Fibroblast of villous mesenchyme (primary cell): ENCODE results near the gene TSPAN16. TPM values are rescaled to one million over a fixed set of nuclear protein-coding genes. Genes with fewer than 3 reads are reported as not detected.
"Not testable (repeated sequence)": the region's sequence is repeated elsewhere in the genome, so short reads cannot be mapped to it uniquely, and the experiment has no call there.

Source experiments
- DNase-seq: peaks from one replicate; pipeline ENCODE4 v3.0.0-alpha.2; 2010; ENCODE audit warnings: low read depth
- H3K4me3 ChIP-seq: 2 replicates; pipeline ENCODE4 v1.5.1; 2011; ENCODE audit warnings: low read depth, mild to moderate bottlenecking, low read length
- CTCF ChIP-seq: IDR thresholded peaks from 2 replicates; pipeline ENCODE4 v1.5.1; 2012; ENCODE audit warnings: low read depth, mild to moderate bottlenecking, low read length; ENCODE audit not compliant: insufficient read depth
- total RNA-seq: library from RNA; depleted of rRNA; stranded (reverse); fragments of >200 nt; gene quantifications from 2 replicates; pipeline ENCODE4 v1.2.3, GENCODE V29; 2012

The TSPAN16 gene
- total RNA-seq, 1 donor = not detected

GRCh38 chr19:11332822-11333221 lies 36.9 kb downstream of the TSPAN16 start:
- no peak for TF ChIP-seq CTCF
- no peak overlapping the region for H3K4me3 ChIP-seq
- no peak for DNase-seq

- not testable (repeated sequence) for DNase-seq
These were observed 37.9 kb downstream of the TSPAN16 start for GRCh38 chr19:11333838-11334237.

DNA sequence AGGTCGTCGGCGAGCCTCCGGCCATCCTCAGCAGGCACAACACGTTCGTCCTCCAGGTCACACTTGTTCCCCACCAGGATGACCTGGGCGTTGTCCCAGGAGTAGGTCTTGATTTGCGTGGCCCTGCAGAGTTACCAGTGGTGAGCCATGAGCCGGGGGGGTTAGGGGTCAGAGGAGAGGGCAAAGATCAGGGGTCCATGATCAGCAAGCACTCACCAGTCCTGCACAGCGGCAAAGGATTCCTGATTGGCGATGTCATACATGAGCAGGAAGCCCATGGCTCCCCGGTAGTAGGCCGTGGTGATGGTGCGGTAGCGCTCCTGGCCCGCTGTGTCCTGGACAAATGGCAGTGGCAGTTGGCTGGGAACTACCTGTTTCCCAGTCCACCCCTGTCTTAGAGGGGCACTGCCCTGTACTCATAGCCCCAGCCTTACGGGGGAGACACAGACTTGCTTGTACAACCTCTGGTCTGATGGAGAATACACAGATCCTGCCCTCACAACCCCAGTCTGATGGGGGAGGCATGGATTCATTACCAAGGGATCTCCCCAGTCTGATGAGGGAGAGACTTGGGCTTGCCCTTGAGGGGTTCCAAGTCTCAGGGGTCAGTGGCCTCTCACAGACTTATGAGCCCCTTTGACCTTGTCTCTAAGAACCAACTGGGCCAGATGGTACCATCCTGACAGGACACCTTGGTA lies 39.6 kb downstream of the TSPAN16 start:
- DNase-seq = no peak
- TF ChIP-seq CTCF = no peak
- H3K4me3 ChIP-seq = no peak overlapping the region

More at GRCh38 chr19:11333838-11334237, 37.9 kb downstream of the TSPAN16 start:
- not testable (repeated sequence) for H3K4me3 ChIP-seq

DNA sequence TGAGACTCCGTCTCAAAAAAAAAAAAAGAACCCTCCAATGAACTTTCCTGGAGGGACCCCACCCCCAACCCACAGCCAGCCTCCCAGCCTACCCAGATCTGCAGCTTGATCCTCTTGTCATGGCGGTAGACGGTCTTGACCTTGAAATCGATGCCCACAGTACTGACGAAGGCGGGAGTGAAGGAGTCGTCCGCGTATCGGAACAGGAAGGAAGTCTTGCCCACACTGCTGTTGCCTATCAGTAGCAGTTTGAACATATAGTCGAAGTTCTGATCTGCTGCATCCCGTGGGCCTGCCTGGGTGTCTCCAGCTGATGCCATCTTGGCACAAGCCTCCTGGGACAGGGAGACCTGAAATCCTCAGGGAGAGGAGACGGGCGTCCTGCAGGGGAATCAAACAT lies 41.1 kb downstream of the TSPAN16 start:
- TF ChIP-seq CTCF = no peak
- DNase-seq = no peak
- no peak overlapping the region for H3K4me3 ChIP-seq

DNA sequence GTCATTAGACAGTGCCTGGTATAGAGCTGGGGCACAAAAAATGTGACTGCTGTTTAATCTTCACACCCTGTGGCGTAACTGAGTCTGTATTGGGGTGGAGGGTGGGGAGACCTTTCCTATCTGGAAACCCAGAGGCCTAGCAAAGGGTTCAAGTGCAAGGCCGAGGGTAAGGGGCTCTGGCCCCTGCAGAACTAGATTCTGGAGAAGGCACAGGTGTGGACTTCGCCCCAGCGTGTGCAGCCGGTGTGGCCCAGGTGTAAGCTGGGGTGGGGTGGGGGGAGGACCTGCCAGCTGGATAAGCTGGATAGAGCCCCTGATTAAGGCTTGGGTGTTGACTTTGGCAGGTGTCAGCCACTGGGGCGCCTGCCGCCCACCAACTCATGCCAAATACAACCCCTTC lies 42.2 kb downstream of the TSPAN16 start:
- TF ChIP-seq CTCF = no peak
- DNase-seq = no peak
- H3K4me3 ChIP-seq = peak overlapping the region; percentile 78

DNA sequence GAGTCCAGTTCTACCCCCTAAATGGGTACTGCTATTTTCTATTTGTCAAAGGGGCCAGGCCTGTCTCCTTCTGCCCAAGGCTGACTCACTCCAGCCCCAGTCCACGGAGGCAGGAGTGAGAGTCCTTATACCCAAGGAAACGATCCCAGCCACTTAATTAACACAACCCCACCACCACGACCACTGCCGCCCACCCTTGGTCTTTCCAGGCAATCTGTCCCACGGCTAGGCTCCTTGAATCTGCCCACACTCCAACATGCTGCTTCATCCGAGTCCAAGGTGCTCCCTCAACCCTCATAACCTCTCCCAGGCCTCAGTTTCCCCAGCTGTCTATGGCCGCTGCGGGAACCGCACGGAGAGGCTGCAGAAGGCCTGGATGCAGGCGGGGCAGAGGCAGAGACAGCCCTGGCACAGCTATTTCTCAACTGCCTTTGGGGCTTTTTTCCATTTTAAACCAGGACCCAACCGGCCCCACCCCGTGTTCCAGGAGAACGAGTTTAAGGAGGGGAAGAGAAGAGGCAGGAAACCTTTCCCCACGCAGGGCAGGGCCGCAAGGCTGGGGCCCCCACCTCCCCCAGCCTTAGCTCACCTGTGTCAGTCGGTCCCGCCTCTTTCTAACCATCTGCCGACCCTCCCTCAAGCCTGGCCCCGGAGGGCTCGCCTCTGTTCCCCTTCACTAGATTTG lies 42.8 kb downstream of the TSPAN16 start:
- DNase-seq = peak; percentile 29
- H3K4me3 ChIP-seq = peak overlapping the region; percentile 78
- no peak for TF ChIP-seq CTCF

DNA sequence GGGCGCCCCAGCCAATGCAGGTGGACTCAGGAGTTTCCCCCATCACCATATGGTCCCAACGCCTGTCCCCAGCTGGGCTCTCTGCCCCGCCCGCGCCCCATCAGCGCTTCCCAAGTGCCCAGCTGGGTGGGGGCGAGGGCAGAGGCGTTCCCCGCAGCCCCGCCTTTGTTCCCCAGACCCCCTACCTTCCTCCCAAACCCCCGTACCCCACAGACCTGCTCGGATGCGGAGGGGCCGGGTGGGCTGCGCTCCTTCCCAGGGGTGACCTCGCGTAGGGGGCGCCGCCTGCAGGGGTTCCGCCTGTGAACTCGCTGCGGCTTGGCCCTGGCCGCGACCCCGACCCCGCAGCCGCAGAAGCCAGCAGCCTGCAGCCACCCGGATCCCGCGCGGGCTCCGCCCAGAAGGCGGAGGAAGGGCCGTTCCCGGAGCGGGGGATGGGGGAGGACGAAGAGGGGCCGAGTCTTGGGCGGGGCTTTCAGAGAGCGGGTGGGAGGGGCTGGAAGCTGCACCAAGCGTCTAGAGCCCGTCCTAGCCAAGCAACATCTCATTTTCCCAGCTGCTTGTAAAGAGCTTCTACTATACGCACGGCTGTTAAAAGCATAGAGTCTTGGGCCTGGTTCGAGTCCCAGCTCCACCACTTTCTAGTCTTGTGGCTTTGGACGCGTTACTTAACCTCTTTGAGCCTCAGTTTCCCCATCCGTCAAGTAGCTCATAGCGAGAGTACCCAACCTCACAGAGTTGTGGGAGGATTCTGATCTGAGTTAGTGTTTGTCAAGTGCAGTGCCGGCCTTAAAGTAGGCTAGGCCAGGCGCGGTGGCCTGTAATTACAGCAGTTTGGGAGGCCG lies 43.5 kb downstream of the TSPAN16 start, which contains the start of gene RAB3D:
Gene RAB3D, minus strand, starts transcription at position 404 of the 845 bp plus-strand sequence. CDS start 2,258 bp downstream, outside the sequence.
- no peak for TF ChIP-seq CTCF
- H3K4me3 ChIP-seq = peak within 1 kb of the TSS; percentile 78
- DNase-seq = peak; percentile 91

GRCh38 chr19:11340099-11340467 lies 44.1 kb downstream of the TSPAN16 start:
- peak overlapping the region; percentile 78 for H3K4me3 ChIP-seq

More at GRCh38 chr19:11340099-11340467, 44.1 kb downstream of the TSPAN16 start:
- not testable (repeated sequence) for DNase-seq
